Cerebellar cortex (tissue), 1 donor: ENCODE results near the gene CCDC171.

Experiments used
- DNase-seq: peaks from one replicate; pipeline ENCODE4 v3.0.0-alpha.2; 2015; ENCODE audit warnings: low spot score

The CCDC171 gene

GRCh38 chr9:15882883-15883282 is 330.0 kb downstream of the CCDC171 start:
- no peak for DNase-seq

GRCh38 chr9:15885464-15885863 is 332.6 kb downstream of the CCDC171 start:
- DNase-seq, result no peak

GRCh38 chr9:15889555-15889954 is 336.7 kb downstream of the CCDC171 start:
- no peak for DNase-seq

- no peak for DNase-seq
Measured at GRCh38 chr9:15901572-15901971, 348.7 kb downstream of the CCDC171 start.

GRCh38 chr9:15909297-15909696 is 356.5 kb downstream of the CCDC171 start:
- DNase-seq, result no peak

GRCh38 chr9:15915711-15916110 is 362.9 kb downstream of the CCDC171 start:
- DNase-seq, result no peak

GRCh38 chr9:15927161-15927560 is 374.3 kb downstream of the CCDC171 start:
- DNase-seq, result no peak

GRCh38 chr9:15935661-15936305 is 382.9 kb downstream of the CCDC171 start:
- no peak for DNase-seq

- no peak for DNase-seq
Measured at GRCh38 chr9:15936306-15936921, 383.6 kb downstream of the CCDC171 start.

GRCh38 chr9:15942831-15943424 is 390.1 kb downstream of the CCDC171 start:
- DNase-seq, result no peak

- DNase-seq, result no peak
Measured at GRCh38 chr9:15944341-15944740, 391.5 kb downstream of the CCDC171 start.

- DNase-seq, result no peak
Measured at GRCh38 chr9:15959663-15960062, 406.8 kb downstream of the CCDC171 start.

- no peak for DNase-seq
Measured at GRCh38 chr9:15961217-15961616, 408.4 kb downstream of the CCDC171 start.

- DNase-seq, result no peak
Measured at GRCh38 chr9:15965246-15965745, 412.5 kb downstream of the CCDC171 start.

- no peak for DNase-seq
Measured at GRCh38 chr9:15966471-15966870, 413.6 kb downstream of the CCDC171 start.

- DNase-seq, result no peak
Measured at GRCh38 chr9:15967068-15967467, 414.2 kb downstream of the CCDC171 start.

GRCh38 chr9:15972760-15973159 is 419.9 kb downstream of the CCDC171 start:
- no peak for DNase-seq

GRCh38 chr9:15975101-15975778 is 422.4 kb downstream of the CCDC171 start:
- DNase-seq, result no peak

- no peak for DNase-seq
Measured at GRCh38 chr9:15977438-15977837, 424.6 kb downstream of the CCDC171 start.

GRCh38 chr9:15982182-15982581 is 429.3 kb downstream of the CCDC171 start:
- DNase-seq, result no peak

- DNase-seq, result no peak
Measured at GRCh38 chr9:15999422-16000339, 446.8 kb downstream of the CCDC171 start.

- DNase-seq, result no peak
Measured at GRCh38 chr9:16000811-16001210, 448.0 kb downstream of the CCDC171 start.
